Activated CD8-positive, alpha-beta T cell treated with anti-CD3 and anti-CD28 coated beads for 36 hours (primary cell): ENCODE results near the gene GPR108. TPM values are rescaled to one million over a fixed set of nuclear protein-coding genes. Genes with fewer than 3 reads are reported as not detected.
"Not testable (repeated sequence)": the region's sequence is repeated elsewhere in the genome, so short reads cannot be mapped to it uniquely, and the experiment has no call there.

Source experiments
- ATAC-seq: fragments of 200-7000 bp; cut with Tn5 transposase; one replicate; pipeline ENCODE4 v1.10.0; 2021; ENCODE audit warnings: mild to moderate bottlenecking, moderate library complexity
- CTCF ChIA-PET: fragments of 350-600 bp; sonication (Branson Sonifier 250); formaldehyde crosslinking; loops from one replicate; lab custom pipeline; 2021; ENCODE audit warnings: antibody characterized with exemption; lab: Charles Lee
- POLR2A ChIA-PET: fragments of 350-600 bp; sonication (Branson Sonifier 250); formaldehyde crosslinking; loops from one replicate; lab custom pipeline; 2021; ENCODE audit warnings: antibody characterized with exemption; lab: Charles Lee
- DNase-seq: peaks from one replicate; pipeline ENCODE4 v3.0.0-alpha.2; 2020
- H3K27ac Mint-ChIP-seq: one replicate; pipeline ENCODE4 v1.8.0; 2021; ENCODE audit warnings: mild to moderate bottlenecking, mixed read lengths
- H3K27me3 Mint-ChIP-seq: one replicate; pipeline ENCODE4 v1.8.0; 2021; ENCODE audit warnings: mixed read lengths
- H3K36me3 Mint-ChIP-seq: one replicate; pipeline ENCODE4 v1.8.0; 2021; ENCODE audit warnings: low read depth, mixed read lengths
- H3K4me1 Mint-ChIP-seq: one replicate; pipeline ENCODE4 v1.8.0; 2021; ENCODE audit warnings: low read depth, mixed read lengths
- H3K4me3 Mint-ChIP-seq: one replicate; pipeline ENCODE4 v1.8.0; 2021; ENCODE audit warnings: mild to moderate bottlenecking, moderate library complexity, mixed read lengths
- H3K9me3 Mint-ChIP-seq: one replicate; pipeline ENCODE4 v1.8.0; 2021; ENCODE audit warnings: mixed read lengths
- intact Hi-C: fragments of 100-400 bp; cut with micrococcal nuclease; formaldehyde crosslinking; loops from one replicate; pipeline ENCODE4 v1.10.0; 2022
- total RNA-seq, 2 experiments: library from RNA; stranded (reverse); gene quantifications; one replicate each; pipeline ENCODE4 v1.2.3, GENCODE V29; 2021
- TF ChIP-seq, protein P1 (sequence below): fragments of 200-600 bp; IDR thresholded peaks from one replicate; pipeline ENCODE4 v1.8.0; 2022; ENCODE audit warnings: antibody characterized with exemption, mild to moderate bottlenecking

GPR108 gene
- total RNA-seq, 2 experiments from 2014 or later: 58.2 to 64.8 TPM

DNA sequence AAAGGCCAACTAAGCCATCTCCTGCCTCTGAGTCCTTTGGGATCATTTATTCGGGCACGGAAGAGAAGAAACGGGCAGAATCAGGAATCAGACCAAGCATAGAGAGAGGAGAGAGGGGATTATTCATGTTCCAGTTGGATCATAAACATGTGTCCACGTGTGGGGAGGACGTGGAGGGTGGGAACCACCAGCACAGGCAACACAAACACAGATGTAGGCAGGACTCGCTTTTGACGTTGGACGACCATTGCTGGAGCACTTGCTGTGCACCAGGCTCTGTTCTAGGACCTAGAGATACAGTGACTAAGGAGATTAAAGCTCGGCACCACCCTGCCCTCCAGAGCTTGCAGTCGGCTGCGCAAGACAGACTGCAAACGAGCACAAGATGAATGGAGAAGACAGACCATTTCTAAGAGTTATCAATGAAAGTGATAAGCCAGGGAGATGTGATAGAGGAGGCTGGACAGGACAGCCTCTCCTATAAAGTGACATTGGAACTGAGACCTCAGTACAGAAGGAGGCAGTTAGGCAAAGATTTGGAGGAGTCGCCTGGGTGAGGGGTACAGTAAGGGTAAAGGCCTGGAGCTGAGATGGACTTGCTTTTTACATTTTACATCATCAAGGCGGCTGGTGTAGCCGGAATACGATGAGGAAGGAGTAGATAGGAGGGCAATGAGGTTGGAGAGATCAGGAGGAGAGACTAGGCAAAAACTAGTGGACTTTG, 29.1 kb upstream of the GPR108 start:
- Mint-ChIP-seq H3K36me3 (no peaks in the 10 kb centered on the region), H3K4me1 (peaks cover 28% of the 10 kb centered on the region), H3K27me3 (no peaks in the 10 kb centered on the region), H3K9me3 (no peaks in the 10 kb centered on the region), H3K4me3 (peak overlapping the region; percentile 93), H3K27ac (peak overlapping the region; percentile 94)
- no peak for ATAC-seq
- peak; percentile 47 for DNase-seq
- ChIA-PET CTCF (interaction anchor here (1.5 kb wide), 1 partner anchor 24 kb away, joined by 3 read pairs; no protein-coding TSS in a partner anchor), POLR2A (interaction anchor here (0.8 to 1.1 kb wide), 2 partner anchors 9 to 36 kb away, joined by 3 read pairs; no protein-coding TSS in a partner anchor)
- intact Hi-C loops: loop anchor here (2.0 to 10.0 kb wide), 3 partner anchors 30 to 98 kb away; partner anchors contain the start of gene GPR108
- TF ChIP-seq, protein P1, sequence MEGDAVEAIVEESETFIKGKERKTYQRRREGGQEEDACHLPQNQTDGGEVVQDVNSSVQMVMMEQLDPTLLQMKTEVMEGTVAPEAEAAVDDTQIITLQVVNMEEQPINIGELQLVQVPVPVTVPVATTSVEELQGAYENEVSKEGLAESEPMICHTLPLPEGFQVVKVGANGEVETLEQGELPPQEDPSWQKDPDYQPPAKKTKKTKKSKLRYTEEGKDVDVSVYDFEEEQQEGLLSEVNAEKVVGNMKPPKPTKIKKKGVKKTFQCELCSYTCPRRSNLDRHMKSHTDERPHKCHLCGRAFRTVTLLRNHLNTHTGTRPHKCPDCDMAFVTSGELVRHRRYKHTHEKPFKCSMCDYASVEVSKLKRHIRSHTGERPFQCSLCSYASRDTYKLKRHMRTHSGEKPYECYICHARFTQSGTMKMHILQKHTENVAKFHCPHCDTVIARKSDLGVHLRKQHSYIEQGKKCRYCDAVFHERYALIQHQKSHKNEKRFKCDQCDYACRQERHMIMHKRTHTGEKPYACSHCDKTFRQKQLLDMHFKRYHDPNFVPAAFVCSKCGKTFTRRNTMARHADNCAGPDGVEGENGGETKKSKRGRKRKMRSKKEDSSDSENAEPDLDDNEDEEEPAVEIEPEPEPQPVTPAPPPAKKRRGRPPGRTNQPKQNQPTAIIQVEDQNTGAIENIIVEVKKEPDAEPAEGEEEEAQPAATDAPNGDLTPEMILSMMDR: no peak

DNA sequence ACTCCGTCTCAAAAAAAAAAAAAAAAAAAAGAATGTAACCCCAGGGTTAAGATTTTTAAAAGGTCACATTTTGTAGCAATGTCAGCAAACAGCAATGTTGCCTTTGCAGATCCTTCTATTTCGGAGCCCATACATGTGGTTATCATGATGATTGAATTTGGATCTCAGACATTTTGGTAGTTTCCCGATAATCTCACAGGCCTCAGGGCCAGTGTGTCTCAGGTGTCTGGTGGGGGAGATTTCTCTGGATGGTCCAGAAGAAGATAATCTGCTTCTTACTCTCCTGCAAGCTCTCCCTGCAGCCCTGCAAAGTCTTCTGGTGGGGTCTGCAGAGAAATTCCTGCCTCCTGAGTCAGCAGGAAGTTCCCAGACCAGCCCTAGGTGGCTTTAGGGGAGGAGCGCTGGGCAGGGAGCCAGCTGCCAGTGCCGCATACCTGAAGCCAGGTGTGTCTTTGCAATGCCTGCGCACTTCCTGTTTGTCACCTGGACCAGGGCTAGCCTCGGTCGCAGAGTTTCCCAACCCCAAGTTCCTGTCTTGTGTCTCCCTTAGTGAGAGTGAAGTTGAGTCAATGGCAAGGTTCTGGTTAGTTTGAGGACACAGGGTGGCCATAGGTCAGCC, 28.5 kb upstream of the GPR108 start:
- Mint-ChIP-seq H3K27me3 (no peaks in the 10 kb centered on the region), H3K27ac (peak overlapping the region; percentile 94), H3K4me1 (peaks cover 28% of the 10 kb centered on the region), H3K36me3 (peaks cover 6% of the 10 kb centered on the region), H3K4me3 (peak overlapping the region; percentile 93), H3K9me3 (no peaks in the 10 kb centered on the region)
- DNase-seq: no peak
- ChIA-PET CTCF (no interaction called here), POLR2A (no interaction called here)
- intact Hi-C loops: loop anchor here (2.0 to 10.0 kb wide), 3 partner anchors 29 to 99 kb away; partner anchors contain the start of gene GPR108
- TF ChIP-seq, protein P1: no peak
- ATAC-seq: no peak

DNA sequence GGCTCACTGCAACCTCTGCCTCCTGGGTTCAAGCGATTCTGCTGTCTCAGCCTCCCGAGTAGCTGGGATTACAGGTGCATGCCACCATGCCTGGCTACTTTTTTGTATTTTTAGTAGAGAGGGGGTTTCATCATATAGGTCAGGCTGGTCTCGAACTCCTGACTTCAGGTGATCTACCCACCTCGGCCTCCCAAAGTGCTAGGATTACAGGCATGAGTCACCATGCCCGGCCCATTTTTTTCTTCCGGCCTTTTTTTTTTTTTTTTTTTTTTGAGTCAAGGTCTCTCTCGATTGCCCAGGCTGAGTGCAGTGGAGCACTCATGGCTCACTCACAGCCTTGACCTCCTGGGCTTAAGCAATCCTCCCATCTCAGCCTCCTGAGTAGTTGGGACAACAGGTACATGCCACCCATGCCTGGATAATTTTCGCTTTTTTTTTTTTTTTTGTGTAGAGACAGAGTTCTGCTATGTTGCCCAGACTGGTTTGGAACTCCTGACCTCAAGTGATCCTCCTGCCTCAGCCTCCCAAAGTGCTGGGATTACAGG, 24.9 kb upstream of the GPR108 start:
- H3K9me3 Mint-ChIP-seq, H3K4me3 Mint-ChIP-seq, ATAC-seq, DNase-seq, H3K27me3 Mint-ChIP-seq: not testable (repeated sequence)
- CTCF ChIA-PET: interaction anchor here (1.0 kb wide), 1 partner anchor 101 kb away, joined by 3 read pairs; no protein-coding TSS in a partner anchor
- Mint-ChIP-seq H3K27ac (peak overlapping the region; percentile 11), H3K4me1 (peaks cover 22% of the 10 kb centered on the region), H3K36me3 (peaks cover 21% of the 10 kb centered on the region)
- intact Hi-C loops: loop anchor here (10.0 kb wide), 1 partner anchor 102 kb away; no protein-coding TSS in a partner anchor
- POLR2A ChIA-PET: interaction anchor here (1.1 to 1.7 kb wide), 2 partner anchors 10 to 101 kb away, joined by 3 to 5 read pairs; no protein-coding TSS in a partner anchor

DNA sequence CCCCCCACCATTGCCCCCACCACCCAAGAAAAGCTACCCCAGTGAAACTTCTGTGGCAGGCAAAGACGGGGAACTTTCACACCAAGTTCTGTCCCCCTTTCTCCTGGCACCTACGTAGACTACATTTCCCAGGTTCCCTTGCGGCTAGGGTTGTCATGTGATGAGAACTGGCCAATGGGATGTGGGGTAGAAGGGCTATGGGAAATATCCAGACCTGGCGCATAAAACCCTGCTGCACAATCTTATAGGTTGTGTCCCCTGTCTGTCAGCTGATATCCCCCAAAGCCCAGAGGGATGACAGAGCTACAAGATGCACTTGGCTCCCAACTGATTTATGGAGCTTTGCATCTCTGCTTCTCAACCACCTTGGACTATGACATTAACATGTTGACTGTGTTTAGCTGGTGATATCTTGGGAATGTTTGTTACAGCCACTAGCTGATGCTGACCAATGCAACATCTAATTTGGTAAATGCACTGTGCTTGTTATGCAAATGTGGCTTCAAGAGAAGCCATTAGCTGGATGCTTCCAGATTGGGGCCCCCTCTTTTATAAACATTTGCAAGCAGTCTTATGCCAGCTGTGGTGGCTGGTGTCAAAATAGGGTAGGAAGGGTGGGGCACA, 23.8 kb upstream of the GPR108 start:
- Mint-ChIP-seq H3K4me1 (peaks cover 16% of the 10 kb centered on the region), H3K36me3 (peaks cover 21% of the 10 kb centered on the region), H3K4me3 (no peak overlapping the region), H3K27me3 (no peaks in the 10 kb centered on the region), H3K27ac (no peak overlapping the region), H3K9me3 (no peaks in the 10 kb centered on the region)
- DNase-seq (peak; percentile 61), ATAC-seq (peak; percentile 75)
- ChIA-PET CTCF (interaction anchor here (0.6 to 1.0 kb wide), 3 partner anchors 12 to 244 kb away, joined by 3 read pairs; partner anchors contain the start of gene VAV1), POLR2A (interaction anchor here (0.6 to 1.7 kb wide), 4 partner anchors 11 to 103 kb away, joined by 3 to 5 read pairs (median 4); partner anchors contain the start of gene VAV1)
- intact Hi-C loops: loop anchor here (10.0 kb wide), 1 partner anchor 104 kb away; no protein-coding TSS in a partner anchor
- TF ChIP-seq, protein P1: no peak

DNA sequence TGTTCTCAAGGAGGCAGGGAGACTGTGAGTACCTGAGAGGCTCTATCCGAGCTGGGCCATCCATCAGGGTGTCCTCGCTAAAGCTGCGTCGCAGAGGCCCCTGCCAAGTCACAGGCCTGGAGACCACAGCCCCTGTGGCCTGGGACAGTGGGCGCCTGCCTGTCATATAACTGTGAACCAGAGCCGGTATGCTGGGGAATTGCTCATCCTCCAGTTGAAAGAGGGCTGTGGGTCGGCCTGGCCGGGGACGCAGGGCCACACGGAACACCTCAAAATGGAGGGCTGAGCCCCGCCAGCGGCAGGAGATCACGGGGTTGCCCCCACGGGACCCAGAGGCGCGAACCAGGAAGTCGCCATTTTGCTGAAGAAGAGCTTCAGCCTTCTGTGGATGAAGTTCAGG, 23.2 kb upstream of the GPR108 start:
- H3K27me3 Mint-ChIP-seq: no peaks in the 10 kb centered on the region
- ChIA-PET POLR2A (interaction anchor here (0.6 to 1.7 kb wide), 4 partner anchors 11 to 103 kb away, joined by 3 to 5 read pairs (median 4); partner anchors contain the start of gene VAV1), CTCF (interaction anchor here (0.8 to 1.1 kb wide), 2 partner anchors 11 to 12 kb away, joined by 3 read pairs; partner anchors contain the start of gene VAV1)
- no peak overlapping the region for H3K27ac Mint-ChIP-seq
- H3K4me3 Mint-ChIP-seq: no peak overlapping the region
- peaks cover 10% of the 10 kb centered on the region for H3K4me1 Mint-ChIP-seq
- H3K36me3 Mint-ChIP-seq: peaks cover 21% of the 10 kb centered on the region
- TF ChIP-seq, protein P1: no peak
- H3K9me3 Mint-ChIP-seq: no peaks in the 10 kb centered on the region
- intact Hi-C loops: loop anchor here (10.0 kb wide), 1 partner anchor 104 kb away; no protein-coding TSS in a partner anchor
- ATAC-seq (no peak), DNase-seq (no peak)
